OCI-LY3 (cell line): ENCODE results near the gene C5.

Experiments used
- H2AFZ ChIP-seq: fragments of 200-600, 300-600 bp; shearing (Covaris generic); 2 replicates; pipeline ENCODE4 v1.6.0; 2014; ENCODE audit warnings: antibody characterized with exemption, low read depth, low read length
- H3K27ac ChIP-seq: fragments of 200-600, 300-600 bp; sonication (generic); 2 replicates; pipeline ENCODE4 v1.5.1; 2014; ENCODE audit warnings: mild to moderate bottlenecking, low read length, moderate library complexity, mixed read lengths
- H3K27me3 ChIP-seq: fragments of 200-600, 300-600 bp; sonication (generic); 2 replicates; pipeline ENCODE4 v1.6.1; 2014; ENCODE audit warnings: low read depth, low read length, mixed read lengths
- H3K36me3 ChIP-seq: fragments of 200-600, 300-600 bp; sonication (generic); replicated peaks from 2 replicates; pipeline ENCODE3; 2014; ENCODE audit warnings: low read depth, low read length, mixed read lengths
- H3K4me1 ChIP-seq: fragments of 300-600, 200-600 bp; sonication (generic); 2 replicates; pipeline ENCODE4 v1.6.1; 2014; ENCODE audit warnings: low read length, mixed read lengths
- H3K4me2 ChIP-seq: fragments of 200-600, 300-600 bp; sonication (generic); 2 replicates; pipeline ENCODE4 v1.6.1; 2014; ENCODE audit warnings: low read length, mixed read lengths
- H3K4me3 ChIP-seq: fragments of 300-600, 200-600 bp; sonication (generic); 2 replicates; pipeline ENCODE4 v1.5.1; 2014; ENCODE audit warnings: antibody characterized with exemption, mild to moderate bottlenecking, low read length, moderate library complexity
- H3K79me2 ChIP-seq: fragments of 300-600, 200-600 bp; shearing (Covaris generic); 2 replicates; pipeline ENCODE4 v1.6.1; 2014; ENCODE audit warnings: mild to moderate bottlenecking, low read length, mixed read lengths
- H3K9ac ChIP-seq: fragments of 300-600, 200-600 bp; shearing (Covaris generic); 2 replicates; pipeline ENCODE4 v1.6.0; 2014; ENCODE audit warnings: mild to moderate bottlenecking, low read length, moderate library complexity
- H3K9me3 ChIP-seq: fragments of 200-600, 300-600 bp; shearing (Covaris generic); 2 replicates; pipeline ENCODE4 v1.6.1; 2014; ENCODE audit warnings: low read length, mixed read lengths; ENCODE audit not compliant: insufficient read depth
- H4K20me1 ChIP-seq: fragments of 200-600, 300-600 bp; sonication (generic); 2 replicates; pipeline ENCODE4 v1.6.1; 2016; ENCODE audit warnings: low read length, mixed read lengths; ENCODE audit not compliant: insufficient read depth
- EZH2phosphoT487 ChIP-seq: fragments of 200-600 bp; shearing (Covaris generic); IDR thresholded peaks from 2 replicates; pipeline ENCODE4 v1.6.1; 2018; ENCODE audit warnings: antibody characterized with exemption, mixed run types, low read depth
- TF ChIP-seq, protein P1 (sequence below): fragments of 200-600, 300-600 bp; sonication (generic); IDR thresholded peaks from 2 replicates; pipeline ENCODE4 v1.5.1; 2014; ENCODE audit warnings: antibody characterized with exemption, low read length, low read depth

C5 gene

DNA sequence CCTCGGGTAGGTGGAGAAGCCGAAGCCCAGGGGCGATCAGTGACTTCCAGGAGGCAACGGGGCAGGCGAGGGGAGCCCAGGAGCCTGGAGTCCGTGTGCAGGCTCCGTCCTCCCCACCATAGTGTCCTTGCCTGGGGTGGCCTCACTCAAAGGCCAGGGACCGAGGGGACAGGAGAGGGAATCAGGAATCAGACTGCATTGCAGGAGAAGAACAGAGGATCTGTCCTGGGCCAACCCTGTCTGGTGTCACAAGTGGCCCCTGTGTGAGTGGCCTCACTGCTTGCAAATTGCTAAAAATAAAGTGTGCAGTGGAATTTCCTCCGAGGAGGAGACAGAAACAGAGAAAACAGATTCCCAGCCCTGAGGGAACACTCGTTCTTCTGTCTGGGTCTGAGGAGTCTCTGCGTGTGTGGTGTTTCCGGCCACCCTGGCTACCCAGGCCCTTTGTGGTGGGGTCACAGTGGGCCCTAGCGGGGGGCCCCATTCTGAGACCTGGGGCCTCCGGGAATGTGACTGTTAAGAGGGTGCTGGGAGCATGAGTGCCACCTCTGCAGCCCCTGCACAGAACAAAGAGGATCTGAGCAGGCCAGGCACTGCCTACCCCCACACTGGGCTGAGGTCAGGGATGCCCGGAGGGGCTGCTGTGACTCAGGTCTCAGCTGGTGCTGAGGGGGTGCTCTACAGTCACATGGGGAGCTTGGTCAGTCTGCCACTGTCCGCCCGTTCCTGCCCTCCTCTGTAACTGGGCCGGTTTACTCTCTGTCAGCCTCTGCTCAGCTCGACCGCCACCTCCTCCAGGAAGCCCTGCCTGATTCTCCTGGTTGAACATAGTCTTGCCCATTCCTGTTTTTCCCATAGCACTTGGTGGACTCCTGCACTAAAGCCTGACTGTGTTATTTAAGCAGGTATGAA is 130.9 kb downstream of the C5 start:
- Histone ChIP-seq H3K4me3 (no peak overlapping the region), H2AFZ (no peak overlapping the region), H3K9me3 (no peaks in the 10 kb centered on the region), H3K27me3 (no peaks in the 10 kb centered on the region), H4K20me1 (no peaks in the 10 kb centered on the region; the same call in 1 of the 2 replicates), H3K4me2 (peak overlapping the region; percentile 69), H3K4me1 (peaks cover 75% of the 10 kb centered on the region), H3K36me3 (peaks cover 66% of the 10 kb centered on the region), H3K79me2 (peaks cover 97% of the 10 kb centered on the region), H3K27ac (peak overlapping the region; percentile 94), H3K9ac (peak overlapping the region; percentile 73; the same call in 1 of the 2 replicates)
- no peak for TF ChIP-seq EZH2phosphoT487
- TF ChIP-seq, protein P1, sequence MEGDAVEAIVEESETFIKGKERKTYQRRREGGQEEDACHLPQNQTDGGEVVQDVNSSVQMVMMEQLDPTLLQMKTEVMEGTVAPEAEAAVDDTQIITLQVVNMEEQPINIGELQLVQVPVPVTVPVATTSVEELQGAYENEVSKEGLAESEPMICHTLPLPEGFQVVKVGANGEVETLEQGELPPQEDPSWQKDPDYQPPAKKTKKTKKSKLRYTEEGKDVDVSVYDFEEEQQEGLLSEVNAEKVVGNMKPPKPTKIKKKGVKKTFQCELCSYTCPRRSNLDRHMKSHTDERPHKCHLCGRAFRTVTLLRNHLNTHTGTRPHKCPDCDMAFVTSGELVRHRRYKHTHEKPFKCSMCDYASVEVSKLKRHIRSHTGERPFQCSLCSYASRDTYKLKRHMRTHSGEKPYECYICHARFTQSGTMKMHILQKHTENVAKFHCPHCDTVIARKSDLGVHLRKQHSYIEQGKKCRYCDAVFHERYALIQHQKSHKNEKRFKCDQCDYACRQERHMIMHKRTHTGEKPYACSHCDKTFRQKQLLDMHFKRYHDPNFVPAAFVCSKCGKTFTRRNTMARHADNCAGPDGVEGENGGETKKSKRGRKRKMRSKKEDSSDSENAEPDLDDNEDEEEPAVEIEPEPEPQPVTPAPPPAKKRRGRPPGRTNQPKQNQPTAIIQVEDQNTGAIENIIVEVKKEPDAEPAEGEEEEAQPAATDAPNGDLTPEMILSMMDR: no peak

DNA sequence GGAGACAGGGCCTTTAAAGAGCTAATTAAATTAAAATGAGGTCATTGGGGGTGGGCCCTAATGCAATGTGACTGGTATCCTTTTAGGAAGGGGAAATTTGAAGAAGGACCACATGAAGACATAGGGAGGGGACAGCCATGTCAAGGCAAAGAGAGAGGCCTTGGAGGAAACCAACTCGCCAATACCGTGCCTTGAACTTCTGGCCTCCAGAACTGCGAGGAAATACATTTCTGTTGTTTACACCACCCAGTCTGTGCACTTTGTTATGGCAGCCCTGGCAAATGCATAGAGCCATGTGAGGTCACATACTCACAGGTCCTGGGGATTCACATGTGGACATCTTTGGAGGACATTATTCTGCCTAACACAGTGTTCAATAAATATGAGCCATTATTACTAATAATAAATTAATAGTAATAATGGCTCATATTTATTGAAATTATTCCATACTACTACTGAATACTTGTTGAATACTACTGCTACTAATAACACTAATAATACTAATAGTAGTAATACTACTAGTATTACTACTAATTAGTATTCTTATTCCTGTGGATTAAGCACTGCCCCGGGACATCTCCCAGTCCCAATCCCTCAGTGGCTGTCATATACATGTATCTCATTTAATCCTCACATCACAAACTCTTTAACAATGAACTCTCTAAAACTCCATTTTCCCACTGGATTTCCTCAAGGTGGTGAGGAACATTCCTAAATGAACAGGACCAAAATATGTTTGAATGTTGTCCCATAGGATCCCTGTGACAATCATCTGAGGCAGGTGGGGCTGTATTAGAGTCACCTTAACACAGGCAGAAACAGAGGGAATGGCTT is 131.9 kb downstream of the C5 start:
- Histone ChIP-seq H3K27me3 (no peaks in the 10 kb centered on the region), H2AFZ (no peak overlapping the region), H4K20me1 (peaks cover 3% of the 10 kb centered on the region; the same call in 1 of the 2 replicates), H3K4me3 (no peak overlapping the region), H3K4me2 (no peak overlapping the region), H3K9ac (no peak overlapping the region), H3K79me2 (peaks cover 88% of the 10 kb centered on the region), H3K36me3 (peaks cover 66% of the 10 kb centered on the region), H3K9me3 (no peaks in the 10 kb centered on the region), H3K4me1 (peaks cover 65% of the 10 kb centered on the region), H3K27ac (peak overlapping the region; percentile 94)
- TF ChIP-seq EZH2phosphoT487: no peak
- TF ChIP-seq, protein P1: no peak

DNA sequence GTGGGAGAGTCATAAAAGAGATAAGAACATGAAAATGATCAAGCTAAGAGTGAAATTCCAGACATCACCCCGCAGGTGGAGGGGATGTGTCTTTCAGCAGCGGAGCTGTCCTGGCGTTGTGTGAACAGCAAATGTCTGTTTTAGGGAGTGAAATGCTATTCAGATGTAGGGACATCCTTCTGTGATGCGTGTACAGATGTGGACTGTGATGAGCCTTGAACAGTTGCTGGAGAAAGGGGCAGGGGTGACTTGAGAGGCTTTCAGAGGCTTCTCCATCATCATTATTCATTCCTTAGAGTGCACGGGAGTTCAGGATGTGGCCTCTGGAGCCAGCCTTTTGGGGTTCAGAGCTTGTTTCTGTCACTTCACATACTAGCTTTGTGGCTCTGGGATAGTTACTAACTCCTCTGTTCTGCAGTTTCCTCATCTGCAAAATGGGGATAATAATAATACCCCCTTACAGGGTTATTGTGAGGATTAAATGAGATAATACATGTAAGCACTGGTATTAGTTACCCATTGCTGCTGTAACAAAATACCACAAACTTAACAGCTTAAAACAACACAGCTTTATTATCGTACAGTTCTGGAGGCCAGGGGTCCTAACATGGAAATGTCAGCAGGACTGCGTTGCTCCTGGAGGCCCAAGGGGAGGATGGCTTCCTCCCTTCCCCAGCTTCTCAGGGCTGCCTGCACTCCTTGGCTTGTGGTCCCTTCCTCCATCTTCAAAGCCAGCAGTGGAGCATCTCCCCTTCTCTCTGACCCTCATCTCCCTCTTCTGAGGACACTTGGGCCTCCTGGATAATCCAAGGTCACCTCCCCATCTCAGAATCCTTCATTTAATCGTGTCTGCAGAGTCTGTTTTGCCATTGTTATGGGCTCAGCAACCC is 132.8 kb downstream of the C5 start:
- Histone ChIP-seq H4K20me1 (peaks cover 3% of the 10 kb centered on the region; the same call in 1 of the 2 replicates), H3K4me3 (no peak overlapping the region), H3K36me3 (peaks cover 72% of the 10 kb centered on the region), H3K4me2 (no peak overlapping the region), H3K27me3 (no peaks in the 10 kb centered on the region), H3K79me2 (peaks cover 79% of the 10 kb centered on the region), H3K9me3 (no peaks in the 10 kb centered on the region), H3K9ac (no peak overlapping the region), H2AFZ (no peak overlapping the region), H3K27ac (peak overlapping the region; percentile 17; the same call in 1 of the 2 replicates), H3K4me1 (peaks cover 56% of the 10 kb centered on the region)
- no peak for TF ChIP-seq EZH2phosphoT487
- TF ChIP-seq, protein P1: no peak
